Stimulated activated CD8-positive, alpha-beta memory T cell treated with anti-CD3 and anti-CD28 coated beads, Interleukin-7, amount 100 ng/mL, for 1 hour (primary cell): ENCODE data around the gene NCK1.
"Not testable (repeated sequence)": the region's sequence is repeated elsewhere in the genome, so short reads cannot be mapped to it uniquely, and the experiment has no call there.

Experiments
- DNase-seq, 2 donors: peaks; one replicate each; pipeline ENCODE4 v3.0.0-alpha.2; 2020; ENCODE audit warnings: low read depth in 2 of 2

NCK1 gene

GRCh38 chr3:136947477-136947876 is 85.5 kb downstream of the NCK1 start:
- DNase-seq = no peak

GRCh38 chr3:136949146-136949545 is 87.1 kb downstream of the NCK1 start:
- no peak for DNase-seq

- DNase-seq = no peak
Observed at GRCh38 chr3:136949708-136950107, 87.7 kb downstream of the NCK1 start.

- no peak for DNase-seq
Observed at GRCh38 chr3:136950623-136951022, 88.6 kb downstream of the NCK1 start.

- no peak for DNase-seq
Observed at GRCh38 chr3:136952292-136952691, 90.3 kb downstream of the NCK1 start.

GRCh38 chr3:136954251-136954650 is 92.2 kb downstream of the NCK1 start:
- no peak for DNase-seq

GRCh38 chr3:136954980-136955780 is 93.2 kb downstream of the NCK1 start:
- no peak for DNase-seq

- DNase-seq = no peak
Observed at GRCh38 chr3:136955813-136956212, 93.8 kb downstream of the NCK1 start.

- no peak for DNase-seq
Observed at GRCh38 chr3:136956971-136957370, 95.0 kb downstream of the NCK1 start.

- no peak for DNase-seq
Observed at GRCh38 chr3:136957751-136958288, 95.8 kb downstream of the NCK1 start, which contains the start of gene IL20RB. Gene IL20RB (plus strand): TSS chr3:136957983. CDS start chr3:136958114, 131 bp downstream.

GRCh38 chr3:136958939-136959338 is 96.9 kb downstream of the NCK1 start:
- no peak for DNase-seq

- no peak for DNase-seq
Observed at GRCh38 chr3:136959599-136959998, 97.6 kb downstream of the NCK1 start.

GRCh38 chr3:136960838-136961836 is 99.1 kb downstream of the NCK1 start:
- DNase-seq = no peak

GRCh38 chr3:136962927-136963326 is 100.9 kb downstream of the NCK1 start:
- DNase-seq = no peak

GRCh38 chr3:136969539-136969938 is 107.5 kb downstream of the NCK1 start:
- DNase-seq = not testable (repeated sequence)

GRCh38 chr3:136973352-136973751 is 111.3 kb downstream of the NCK1 start:
- no peak for DNase-seq

GRCh38 chr3:136974670-136975069 is 112.7 kb downstream of the NCK1 start:
- no peak for DNase-seq

GRCh38 chr3:136979204-136979603 is 117.2 kb downstream of the NCK1 start:
- DNase-seq = no peak

- no peak for DNase-seq
Observed at GRCh38 chr3:136979684-136980083, 117.7 kb downstream of the NCK1 start.

GRCh38 chr3:136982033-136982432 is 120.0 kb downstream of the NCK1 start:
- no peak for DNase-seq

- DNase-seq = no peak
Observed at GRCh38 chr3:136982520-136983138, 120.6 kb downstream of the NCK1 start.

- no peak for DNase-seq
Observed at GRCh38 chr3:136984837-136985236, 122.8 kb downstream of the NCK1 start.
